HepG2 (cell line): ENCODE measurements around the gene FAM228A. TPM values are rescaled to one million over a fixed set of nuclear protein-coding genes. Genes with fewer than 3 reads are reported as not detected.

Source experiments
- ATAC-seq: fragments of 200-7000 bp; cut with Tn5 transposase; 3 replicates; pipeline ENCODE4 v1.9.1; 2020; ENCODE audit warnings: mild to moderate bottlenecking, moderate library complexity
- BruUV-seq: library from RNA; stranded (reverse); fragments of 400-500 nt; replicated peaks from 2 replicates; lab custom pipeline; 2021; lab: Mats Ljungman, UMichigan
- CTCF ChIA-PET: fragments of 300-600 bp; formaldehyde crosslinking; extraction: SDS; loops from one replicate; lab custom pipeline; 2021; ENCODE audit warnings: low total read pairs, inconsistent platforms, low intra/inter-chr PET ratio; lab: Yijun Ruan, JAX
- POLR2A ChIA-PET: fragments of 350-600 bp; sonication (Branson Sonifier 250); formaldehyde crosslinking; loops from one replicate; lab custom pipeline; 2020; ENCODE audit warnings: antibody characterized with exemption, inconsistent platforms; lab: Yijun Ruan, JAX
- DNase-seq: peaks from one replicate; pipeline ENCODE4 v3.0.0-alpha.2; 2015; ENCODE audit warnings: low spot score
- FAIRE-seq: peaks from 3 replicates; lab custom pipeline; 2011; peaks lifted over from hg19 to GRCh38; lab: Jason Lieb, UNC
- H2AFZ ChIP-seq: one replicate; pipeline ENCODE4 v1.6.1; 2011; ENCODE audit warnings: low read length, inconsistent platforms
- H3K27ac ChIP-seq: fragments of 300-600 bp; 3 replicates; pipeline ENCODE4 v1.8.0; 2011; ENCODE audit warnings: mixed run types, mild to moderate bottlenecking, mixed read lengths, low read length, inconsistent platforms; ENCODE audit not compliant: insufficient read depth; ENCODE audit errors: extremely low read length
- H3K27me3 ChIP-seq, 2 experiments: fragments of 200-600 bp in 1 of 2; 2 replicates in 1 of 2; 3 replicates in 1 of 2; pipeline versions ENCODE4 v1.6.0 to v1.8.0; 2011; ENCODE audit warnings: low read length in 2 of 2, mild to moderate bottlenecking in 2 of 2, moderate library complexity in 2 of 2, inconsistent platforms in 1 of 2; ENCODE audit not compliant: insufficient read depth in 2 of 2, control insufficient read depth in 1 of 2
- H3K36me3 ChIP-seq, 2 experiments: fragments of 200-600 bp in 1 of 2; replicated peaks in 1 of 2; 2 replicates in 1 of 2; 3 replicates in 1 of 2; pipeline versions ENCODE4 v1.5.1 to v1.8.0; 2011; ENCODE audit warnings: low read length in 2 of 2, inconsistent platforms in 1 of 2; ENCODE audit not compliant: insufficient read depth in 2 of 2, control insufficient read depth in 1 of 2
- H3K4me1 ChIP-seq: 2 replicates; pipeline ENCODE4 v1.5.1; 2012; ENCODE audit warnings: low read length, inconsistent platforms; ENCODE audit not compliant: insufficient read depth
- H3K4me2 ChIP-seq: 2 replicates; pipeline ENCODE4 v1.6.0; 2011; ENCODE audit warnings: low read depth, low read length, inconsistent platforms
- H3K4me3 ChIP-seq, 3 experiments: fragments of 200-600 bp in 1 of 3; sonication (generic), shearing (Covaris generic) in 1 of 3; replicated peaks in 1 of 3; 2 replicates each; pipeline ENCODE4 v1.5.1; 2011 to 2016; ENCODE audit warnings: low read length in 3 of 3, inconsistent platforms in 2 of 3, low read depth in 2 of 3, mild to moderate bottlenecking in 2 of 3, control low read depth in 1 of 3, mixed read lengths in 1 of 3; ENCODE audit not compliant: insufficient read depth in 1 of 3
- H3K79me2 ChIP-seq: one replicate; pipeline ENCODE4 v1.6.1; 2011; ENCODE audit warnings: low read length, inconsistent platforms; ENCODE audit not compliant: insufficient read depth
- H3K9ac ChIP-seq: 2 replicates; pipeline ENCODE4 v1.6.0; 2011; ENCODE audit warnings: mild to moderate bottlenecking, low read depth, low read length, inconsistent platforms; ENCODE audit not compliant: insufficient read depth
- H3K9me3 ChIP-seq: 2 replicates; pipeline ENCODE4 v1.5.1; 2012; ENCODE audit warnings: mild to moderate bottlenecking, low read length
- H4K20me1 ChIP-seq: 2 replicates; pipeline ENCODE4 v1.6.0; 2011; ENCODE audit warnings: inconsistent platforms, mild to moderate bottlenecking, low read length, moderate library complexity; ENCODE audit not compliant: insufficient read depth
- ADNP ChIP-seq: sonication (generic); formaldehyde crosslinking; IDR thresholded peaks from 2 replicates; pipeline ENCODE4 v1.4.0; 2020; ENCODE audit warnings: missing genetic modification reagents
- AFF4 ChIP-seq: sonication (generic); formaldehyde crosslinking; IDR thresholded peaks from 2 replicates; pipeline ENCODE4 v1.4.0; 2020; ENCODE audit warnings: missing genetic modification reagents
- DRAP1 ChIP-seq: IDR thresholded peaks from 2 replicates; pipeline ENCODE4 v1.6.1; 2016; ENCODE audit warnings: missing genetic modification reagents, missing compliant biosample characterization
- FOXA1 ChIP-seq, 2 experiments: fragments of 450-650 bp in 1 of 2; sonication (generic) in 1 of 2; formaldehyde crosslinking in 1 of 2; IDR thresholded peaks; 2 replicates each; pipeline versions ENCODE4 v1.4.0 to v1.6.1; 2016 to 2020; ENCODE audit warnings: missing genetic modification reagents in 1 of 2
- HINFP ChIP-seq: sonication (generic); formaldehyde crosslinking; IDR thresholded peaks from 2 replicates; pipeline ENCODE4 v1.4.0; 2020; ENCODE audit warnings: low read depth, mild to moderate bottlenecking, missing genetic modification reagents
- HOXA9 ChIP-seq: sonication (generic); formaldehyde crosslinking; IDR thresholded peaks from 2 replicates; pipeline ENCODE4 v1.8.1; 2022; ENCODE audit warnings: missing genetic modification reagents, mild to moderate bottlenecking, moderate library complexity, borderline replicate concordance
- NFKB2 ChIP-seq: sonication (generic); formaldehyde crosslinking; IDR thresholded peaks from 2 replicates; pipeline ENCODE4 v1.4.0; 2020; ENCODE audit warnings: missing genetic modification reagents, borderline replicate concordance
- PHF21A ChIP-seq: sonication (generic); formaldehyde crosslinking; IDR thresholded peaks from 2 replicates; pipeline ENCODE4 v1.5.0; 2020; ENCODE audit warnings: mild to moderate bottlenecking, missing genetic modification reagents
- THAP8 ChIP-seq: sonication (generic); formaldehyde crosslinking; IDR thresholded peaks from 2 replicates; pipeline ENCODE4 v1.5.1; 2020; ENCODE audit warnings: missing genetic modification reagents, mild to moderate bottlenecking, borderline replicate concordance
- ZNF44 ChIP-seq: sonication (generic); formaldehyde crosslinking; IDR thresholded peaks from 2 replicates; pipeline ENCODE4 v1.5.1; 2020; ENCODE audit warnings: mild to moderate bottlenecking, missing genetic modification reagents
- WGBS: methylation state at CpG from one replicate; pipeline ENCODE4 v1.1.6; 2017; ENCODE audit warnings: low lambda C conversion rate; 5-methylcytosine and 5-hydroxymethylcytosine counted together
- in situ Hi-C: cut with HindIII; loops from 2 replicates; pipeline ENCODE4 v1.10.0; 2017; ENCODE audit warnings: low pct_unique_long_range_greater_than_20kb; ENCODE audit not compliant: extremely low pct_ligation_motif_present
- intact Hi-C: fragments of 100-400 bp; cut with micrococcal nuclease; formaldehyde crosslinking; loops from one replicate; pipeline ENCODE4 v1.10.0; 2022; ENCODE audit not compliant: unreplicated experiment
- polyA plus RNA-seq, 8 experiments: library from polyadenylated mRNA; depleted of rRNA in 3 of 8; stranded (reverse) in 7 of 8; unstranded in 1 of 8; fragments of >200 nt; fragmentation: Illumina TruSeq in 4 of 8; extraction: Trizol in 4 of 8; gene quantifications; 2 replicates each; pipeline versions ENCODE4 v1.2.1 to v1.2.3, GENCODE V29; 2011 to 2016; ENCODE audit warnings: low read depth in 4 of 8, missing spikeins in 1 of 8, mixed read lengths in 1 of 8; ENCODE audit not compliant: insufficient read depth in 1 of 8
- total RNA-seq, 5 experiments: library from RNA; depleted of rRNA; stranded (reverse); fragments of >200 nt; fragmentation: Illumina TruSeq; extraction: Trizol; gene quantifications; 2 replicates each; pipeline ENCODE4 v1.2.3, GENCODE V29; 2016; ENCODE audit warnings: low read depth in 1 of 5

FAM228A gene
- total and polyA plus RNA-seq, 2 of the 13 experiments (the other 11 are each of a cell fraction or from before 2014, with no cell fraction given) = not detected

- DNase-seq (no peak), FAIRE-seq (no peak)
- H3K36me3 ChIP-seq = no peaks in the 10 kb centered on the region
- intact Hi-C loops = no loop called here
- WGBS = 28% methylated on average over 6 of the region's 6 CpGs
- TF ChIP-seq NFKB2 (CRISPR knock-in tag) (no peak), PHF21A (0 out of 2 replicates have a peak, but pooled peaks have one; percentile 14)
- TF ChIP-seq, all 625 proteins: peak for 1
- no peaks in the 10 kb centered on the region for H4K20me1 ChIP-seq
- H3K27ac ChIP-seq = no peak overlapping the region
- BruUV-seq = no TSS peak
- peaks cover 0 to 3% of the 10 kb centered on the region in 2 experiments; a peak in 2 of 5 replicates for H3K27me3 ChIP-seq
- CTCF ChIA-PET = no interaction called here
- H3K4me1 ChIP-seq = peaks cover 18% of the 10 kb centered on the region
- in situ Hi-C loops = no loop called here
- no peaks in the 10 kb centered on the region for H3K9me3 ChIP-seq
- H3K4me3 ChIP-seq = peak overlapping the region in 1 of 3 experiments; percentile 21; a peak in 1 of 6 replicates
- H3K4me2 ChIP-seq = peak overlapping the region; percentile 89
- peak overlapping the region; percentile 58 for H2AFZ ChIP-seq
- H3K79me2 ChIP-seq = no peaks in the 10 kb centered on the region
- POLR2A ChIA-PET = interaction anchor here (0.9 to 1.4 kb wide), 2 partner anchors 97 to 254 kb away, joined by 4 read pairs; partner anchors contain the start of genes ATAD2B and TP53I3
- ATAC-seq = peak; percentile 51
- no peak overlapping the region for H3K9ac ChIP-seq
Measured at GRCh38 chr2:24181849-24182248, 7.0 kb downstream of the FAM228A start.

- intact Hi-C loops = no loop called here
- no peak for TF ChIP-seq ZNF44 (CRISPR knock-in tag)
- 0 out of 2 replicates have a peak, but pooled peaks have one; percentile 30 for TF ChIP-seq DRAP1 (CRISPR knock-in tag)
- TF ChIP-seq AFF4 = no peak
- no peak for TF ChIP-seq HOXA9 (CRISPR knock-in tag)
- TF ChIP-seq HINFP = no peak
- TF ChIP-seq THAP8 (CRISPR knock-in tag) = no peak
- no peak for TF ChIP-seq FOXA1 (IDR thresholded peaks at IDR 0.05)
- TF ChIP-seq FOXA1 (CRISPR knock-in tag; IDR thresholded peaks at IDR 0.05) = peak; percentile 43; the same call in 1 of the 2 replicates
- TF ChIP-seq ADNP (CRISPR knock-in tag) = no peak
Measured at GRCh38 chr2:24182507-24182906, 7.7 kb downstream of the FAM228A start.

More at GRCh38 chr2:24182507-24182906, 7.7 kb downstream of the FAM228A start:
- ATAC-seq (peak; percentile 89), DNase-seq (peak; percentile 27), FAIRE-seq (no peak)
- peak overlapping the region; percentile 89 for H3K4me2 ChIP-seq
- BruUV-seq = no TSS peak
- no peak overlapping the region for H3K27ac ChIP-seq
- CTCF ChIA-PET = no interaction called here
- in situ Hi-C loops = no loop called here
- no peaks in the 10 kb centered on the region for H4K20me1 ChIP-seq
- H3K9ac ChIP-seq = peak overlapping the region; percentile 30; the same call in 1 of the 2 replicates
- no peaks in the 10 kb centered on the region for H3K36me3 ChIP-seq
- no peaks in the 10 kb centered on the region for H3K9me3 ChIP-seq
- 1% methylated on average over 7 of the region's 7 CpGs for WGBS
- no peaks in the 10 kb centered on the region for H3K79me2 ChIP-seq
- POLR2A ChIA-PET = interaction anchor here (0.9 to 1.4 kb wide), 2 partner anchors 98 to 255 kb away, joined by 4 read pairs; partner anchors contain the start of genes ATAD2B and TP53I3
- peaks cover 0 to 3% of the 10 kb centered on the region in 2 experiments; a peak in 2 of 5 replicates for H3K27me3 ChIP-seq
- H2AFZ ChIP-seq = peak overlapping the region; percentile 85
- H3K4me1 ChIP-seq = peaks cover 18% of the 10 kb centered on the region
- peak overlapping the region; percentile 21 to 51 (median 35); a peak in 5 of 6 replicates for H3K4me3 ChIP-seq
